GM18868 (cell line): ENCODE results near the gene SRGAP3.

Experiments
- ATAC-seq: cut with Tn5 transposase; IDR thresholded peaks from one replicate; pipeline ENCODE4 v1.9.1; 2021; ENCODE audit warnings: mild to moderate bottlenecking, moderate library complexity; ENCODE audit not compliant: unreplicated experiment

Gene SRGAP3

DNA sequence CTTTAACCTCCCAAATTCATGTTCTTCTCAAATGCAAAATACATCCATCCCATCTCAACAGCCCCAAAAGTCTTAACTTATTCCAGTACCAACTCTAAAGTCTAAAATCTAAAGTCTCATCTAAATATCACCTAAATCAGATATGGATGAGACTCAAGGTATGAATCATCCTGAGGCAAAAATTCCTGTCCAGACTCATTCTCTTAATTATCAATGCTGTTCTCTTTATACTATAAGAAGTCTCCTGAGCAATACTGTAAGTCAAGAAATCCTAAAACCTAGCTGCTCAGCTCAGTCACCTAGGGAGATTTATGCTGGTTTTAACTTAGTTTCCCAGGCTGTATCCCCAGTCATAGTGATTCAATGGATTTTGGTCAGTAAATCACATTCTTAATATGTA is 297.3 kb downstream of the SRGAP3 start:
- no peak for ATAC-seq

DNA sequence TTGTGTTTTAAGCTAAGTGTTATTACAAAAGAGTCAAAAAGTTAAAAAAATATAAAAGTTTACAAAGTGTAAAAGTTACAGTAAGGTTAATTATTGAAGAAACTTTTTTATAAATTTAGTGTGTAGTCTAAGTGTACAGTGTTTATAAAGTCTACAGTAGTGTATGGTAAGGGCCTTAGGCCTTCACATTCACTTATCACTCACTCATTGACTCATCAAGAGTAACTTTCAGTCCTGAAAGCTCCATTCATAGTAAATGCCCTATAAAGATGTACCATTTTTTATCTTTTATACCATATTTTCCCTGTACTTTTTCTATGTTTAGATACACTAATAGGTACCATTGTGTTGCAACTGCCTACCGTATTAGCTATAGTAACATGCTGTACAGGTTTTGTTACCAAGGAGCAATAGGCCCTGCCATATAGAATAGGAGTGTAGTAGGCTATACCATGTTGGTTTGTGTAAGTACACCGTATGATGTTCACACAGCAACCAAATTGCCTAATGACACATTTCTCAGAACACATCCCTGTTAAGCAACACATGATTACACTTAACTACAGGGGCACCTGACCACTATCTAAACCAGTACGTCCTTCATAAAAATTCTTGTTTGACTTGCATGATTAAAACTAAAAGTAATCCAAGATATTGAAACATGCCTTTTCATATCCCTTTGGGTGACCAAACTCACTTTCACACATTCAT is 303.4 kb downstream of the SRGAP3 start:
- no peak for ATAC-seq

DNA sequence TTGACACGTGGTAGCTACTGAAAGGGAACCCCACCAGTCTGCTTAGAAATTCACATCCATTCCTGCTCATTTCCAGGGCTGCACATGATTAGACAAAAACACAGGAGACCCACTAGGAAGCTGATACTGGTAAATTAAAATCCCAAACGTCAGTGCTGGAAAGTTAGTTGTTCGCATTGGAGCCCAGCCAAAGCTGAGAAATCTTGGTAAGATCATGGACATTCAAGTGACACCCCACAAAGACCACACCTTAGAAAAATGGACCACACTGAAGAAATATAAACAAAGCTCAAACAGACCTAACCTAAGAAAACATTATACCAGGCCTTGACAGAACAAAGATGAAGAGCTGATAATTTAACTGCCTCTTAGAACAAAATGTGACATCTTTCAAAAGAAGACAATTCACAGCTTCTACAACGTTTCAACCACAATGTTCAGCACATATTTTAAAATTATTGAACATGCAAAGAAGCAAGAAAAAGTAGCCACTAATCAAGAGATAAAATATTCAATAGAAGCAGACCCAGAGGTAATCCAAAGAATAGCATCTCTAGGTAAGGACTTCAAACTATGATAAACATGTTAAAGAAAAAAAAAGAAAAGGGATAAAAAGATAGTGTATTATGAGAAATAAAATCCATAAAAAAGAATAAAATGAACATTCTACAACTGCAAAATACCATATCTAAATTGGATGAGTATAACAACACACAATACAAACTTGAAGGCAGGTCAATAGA is 306.5 kb downstream of the SRGAP3 start:
- ATAC-seq = no peak

DNA sequence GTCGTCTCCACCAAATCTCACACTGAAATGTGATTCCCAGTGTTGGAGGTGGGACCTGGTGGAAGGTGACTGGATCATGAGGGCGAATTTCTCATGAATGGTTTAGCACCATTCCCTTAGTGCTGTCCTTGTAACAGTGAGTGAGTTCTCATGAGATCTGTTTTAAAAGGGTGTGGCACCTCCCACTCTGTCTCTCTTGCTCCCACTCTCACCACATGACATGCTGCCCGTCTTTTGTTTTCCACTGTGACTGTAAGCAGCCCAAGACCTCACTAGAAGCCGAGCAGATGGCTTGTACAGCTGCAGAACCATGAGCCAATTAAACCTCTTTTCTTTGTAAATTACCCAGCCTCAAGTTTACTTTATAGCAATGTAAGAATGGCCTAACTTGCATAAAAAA is 307.3 kb downstream of the SRGAP3 start:
- no peak for ATAC-seq

DNA sequence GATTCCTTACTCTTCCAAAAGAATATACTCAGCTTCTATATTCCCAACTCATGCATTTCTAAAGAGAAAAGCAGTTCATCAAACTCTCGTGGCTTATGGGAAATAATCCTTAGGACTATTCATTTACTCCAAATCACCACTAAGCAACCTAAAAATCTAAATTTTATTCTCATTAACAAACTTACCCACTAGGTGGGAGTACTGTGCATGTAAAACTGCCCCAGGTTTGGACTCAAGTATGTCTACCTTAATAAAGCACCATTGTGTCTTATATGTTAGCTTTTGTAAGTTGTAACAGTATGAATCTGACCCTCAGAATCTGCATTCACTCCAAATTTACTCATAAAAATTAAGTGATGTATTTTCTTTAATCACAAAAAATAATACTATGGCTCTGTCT is 311.4 kb downstream of the SRGAP3 start:
- ATAC-seq = peak; percentile 80

DNA sequence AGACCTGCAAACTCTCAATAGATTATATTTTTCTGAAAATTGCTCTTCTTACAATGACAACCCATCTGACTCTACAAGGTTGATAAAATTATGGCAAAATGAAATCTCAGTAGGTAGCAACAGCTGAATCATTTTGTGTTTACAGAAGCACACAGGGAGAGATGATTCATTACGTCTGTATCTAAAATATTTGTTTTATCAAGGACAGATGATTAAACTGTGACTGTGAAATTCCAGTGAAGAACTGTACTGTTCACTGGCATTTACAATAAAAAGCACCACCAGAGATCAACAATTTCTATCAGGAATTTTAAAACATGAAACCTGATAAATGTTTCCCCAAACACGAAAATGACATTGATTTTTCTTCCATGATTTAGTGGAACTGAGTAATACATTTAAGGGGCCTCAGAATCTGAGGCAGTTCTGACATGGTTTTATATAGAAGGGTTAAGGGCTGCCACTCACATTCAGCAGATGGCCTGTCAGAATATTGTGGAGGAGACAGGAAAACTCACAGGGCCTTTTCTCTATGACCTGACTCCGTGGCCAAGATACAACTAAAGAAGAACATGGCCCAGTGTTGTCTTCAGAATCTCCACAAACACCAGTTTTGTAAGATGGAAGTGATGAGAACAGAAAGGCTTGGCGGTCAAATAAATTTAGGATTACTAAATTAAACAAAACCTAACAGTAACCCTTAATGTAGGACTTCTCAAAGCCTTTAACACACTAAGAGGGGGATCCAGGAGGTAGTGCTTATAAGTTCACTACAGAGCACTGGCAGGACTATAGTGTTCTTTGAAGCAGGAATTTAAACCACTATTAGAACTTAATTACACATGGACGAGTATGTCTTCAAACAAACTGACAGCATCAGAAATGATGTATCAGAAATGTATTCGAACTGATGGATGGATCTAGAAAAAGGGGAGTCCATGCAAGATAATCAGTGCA is 312.1 kb downstream of the SRGAP3 start:
- no peak for ATAC-seq

DNA sequence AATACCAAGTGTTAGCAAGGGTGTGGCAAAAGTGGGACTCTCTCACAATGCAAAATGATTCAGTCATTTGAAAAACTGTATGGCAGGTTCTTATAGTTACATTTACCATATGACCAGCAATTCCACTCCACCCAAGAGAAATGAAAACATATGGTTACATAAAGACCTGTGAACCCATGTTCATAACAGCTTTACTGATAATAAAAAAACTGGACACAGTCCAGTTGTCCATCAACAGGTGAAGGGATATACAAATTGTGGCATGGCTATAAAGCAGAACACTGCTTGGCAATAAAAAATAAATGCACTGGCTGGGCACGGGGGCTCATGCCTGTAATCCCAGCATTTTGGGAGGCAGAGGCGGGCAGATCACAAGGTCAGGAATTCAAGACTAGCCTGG is 316.9 kb downstream of the SRGAP3 start:
- ATAC-seq = no peak

DNA sequence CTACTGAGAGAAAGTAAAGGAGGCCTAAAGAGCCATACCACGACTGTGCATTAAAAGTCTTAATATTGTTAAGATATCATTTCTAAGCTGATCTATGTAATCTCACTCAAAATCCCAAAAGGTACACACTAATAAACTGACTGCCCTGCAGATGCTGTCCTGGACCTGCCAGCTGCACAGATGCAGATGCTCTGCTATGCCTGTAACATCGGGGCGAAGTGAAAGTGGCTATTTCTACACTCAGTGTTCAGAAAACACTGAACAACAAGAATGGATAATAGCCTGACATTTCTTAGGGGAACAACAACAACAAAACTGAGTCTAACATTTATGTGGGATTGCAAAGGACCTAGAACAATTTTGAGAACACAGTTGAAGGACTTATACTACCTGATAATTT is 318.1 kb downstream of the SRGAP3 start:
- ATAC-seq = no peak
